NCI-H1048 (cell line): ENCODE results near the gene GTSE1.
"Not testable (repeated sequence)": the region's sequence is repeated elsewhere in the genome, so short reads cannot be mapped to it uniquely, and the experiment has no call there.

Experiments
- DNase-seq: peaks from one replicate; lab custom pipeline; 2025; lab: John Stamatoyannopoulos, UW

GTSE1 gene

GRCh38 chr22:46294784-46295183 lies 1.9 kb upstream of the GTSE1 start:
- no peak for DNase-seq

GRCh38 chr22:46295277-46295971 lies 1.2 kb upstream of the GTSE1 start:
- DNase-seq, result no peak

GRCh38 chr22:46297151-46297812 lies 612 bp downstream of the GTSE1 start:
- no peak for DNase-seq

- no peak for DNase-seq
Measured at GRCh38 chr22:46299101-46299500, 2.4 kb downstream of the GTSE1 start.

- DNase-seq, result no peak
Measured at GRCh38 chr22:46300491-46300890, 3.8 kb downstream of the GTSE1 start.

- DNase-seq, result no peak
Measured at GRCh38 chr22:46303347-46303965, 6.8 kb downstream of the GTSE1 start.

- no peak for DNase-seq
Measured at GRCh38 chr22:46308283-46308988, 11.8 kb downstream of the GTSE1 start.

GRCh38 chr22:46309526-46310085 lies 12.9 kb downstream of the GTSE1 start:
- DNase-seq, result no peak

- DNase-seq, result no peak
Measured at GRCh38 chr22:46312056-46312455, 15.4 kb downstream of the GTSE1 start.

- DNase-seq, result not testable (repeated sequence)
Measured at GRCh38 chr22:46312848-46313247, 16.2 kb downstream of the GTSE1 start.

GRCh38 chr22:46315976-46316375 lies 19.3 kb downstream of the GTSE1 start:
- DNase-seq, result no peak

- no peak for DNase-seq
Measured at GRCh38 chr22:46317646-46318045, 21.0 kb downstream of the GTSE1 start.

GRCh38 chr22:46318576-46318975 lies 21.9 kb downstream of the GTSE1 start:
- no peak for DNase-seq

GRCh38 chr22:46319319-46319718 lies 22.6 kb downstream of the GTSE1 start:
- no peak for DNase-seq

- no peak for DNase-seq
Measured at GRCh38 chr22:46320166-46320710, 23.6 kb downstream of the GTSE1 start.

GRCh38 chr22:46320716-46321386 lies 24.2 kb downstream of the GTSE1 start:
- no peak for DNase-seq

GRCh38 chr22:46322711-46323110 lies 26.0 kb downstream of the GTSE1 start:
- DNase-seq, result no peak

- no peak for DNase-seq
Measured at GRCh38 chr22:46323162-46323561, 26.5 kb downstream of the GTSE1 start.

GRCh38 chr22:46326066-46326680 lies 29.5 kb downstream of the GTSE1 start:
- DNase-seq, result no peak

- DNase-seq, result no peak
Measured at GRCh38 chr22:46327691-46328465, 31.2 kb downstream of the GTSE1 start.
